ENCODE measurements around the gene GEMIN7. TPM values are rescaled to one million over a fixed set of nuclear protein-coding genes. Genes with fewer than 3 reads are reported as not detected.

The GEMIN7 gene
- total RNA-seq, 3 donors from 2014 or later (not counting 1 experiment from before 2014, with no cell fraction given): 27.7 to 28.7 (median 27.9) TPM

DNA sequence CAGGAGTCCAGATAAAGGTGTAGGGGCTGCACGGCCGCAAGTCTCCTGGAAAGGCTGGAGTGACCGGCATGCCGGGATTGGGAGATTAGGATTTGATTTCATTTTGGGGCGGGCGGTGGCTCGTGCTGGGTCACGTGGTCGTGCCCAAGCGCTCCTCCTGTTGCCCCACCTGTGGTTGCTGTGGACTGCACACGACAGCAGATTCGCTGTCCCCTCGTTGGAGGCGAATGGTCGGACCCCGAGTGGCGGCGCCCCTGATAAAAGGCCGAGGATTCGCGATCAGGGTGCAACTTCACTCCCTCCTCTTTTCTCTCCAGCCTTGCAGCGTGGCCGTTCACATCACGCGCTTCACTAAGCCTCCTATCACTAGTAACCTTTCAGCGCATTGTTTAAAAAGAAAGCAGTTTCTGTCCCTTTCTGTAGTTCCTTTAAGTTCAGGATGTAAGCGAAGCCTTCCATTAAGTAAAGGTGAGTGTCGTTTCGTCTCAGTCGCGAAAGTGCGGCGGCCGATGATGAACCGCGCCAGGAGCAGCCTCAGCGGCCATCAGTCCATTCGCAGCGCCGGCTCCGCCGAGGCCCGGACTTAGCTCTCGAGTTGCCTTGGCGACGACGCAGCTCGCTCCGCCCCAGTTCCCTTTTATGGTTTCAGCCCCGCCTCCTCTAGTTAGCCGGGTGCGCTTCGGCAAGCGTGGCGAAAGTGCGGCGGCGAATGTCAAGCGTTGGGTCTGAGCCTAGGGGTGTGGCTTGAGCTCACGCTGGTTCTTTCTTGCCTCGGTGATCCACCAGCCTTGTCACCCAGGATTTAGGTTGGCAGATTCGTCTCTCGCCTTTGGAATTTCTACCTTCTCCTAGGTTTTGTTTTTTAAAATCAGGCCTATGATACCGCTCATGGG, 12.2 kb downstream of the GEMIN7 start:
- Mint-ChIP-seq H3K36me3 (no peaks in the 10 kb centered on the region), H3K4me1 (peaks cover 71 to 73% of the 10 kb centered on the region in 2 donors), H3K27me3 (ENCODE audit: low read depth in 2 of 2) (no peaks in the 10 kb centered on the region), H3K4me3 (peak overlapping the region; percentile 99), H3K27ac (peak overlapping the region; percentile 97 to 99), H3K9me3 (no peaks in the 10 kb centered on the region)
- peak; percentile 74 to 87 (median 75) for ATAC-seq
- DNase-seq: peak; percentile 97
- TF ChIP-seq, protein P1, sequence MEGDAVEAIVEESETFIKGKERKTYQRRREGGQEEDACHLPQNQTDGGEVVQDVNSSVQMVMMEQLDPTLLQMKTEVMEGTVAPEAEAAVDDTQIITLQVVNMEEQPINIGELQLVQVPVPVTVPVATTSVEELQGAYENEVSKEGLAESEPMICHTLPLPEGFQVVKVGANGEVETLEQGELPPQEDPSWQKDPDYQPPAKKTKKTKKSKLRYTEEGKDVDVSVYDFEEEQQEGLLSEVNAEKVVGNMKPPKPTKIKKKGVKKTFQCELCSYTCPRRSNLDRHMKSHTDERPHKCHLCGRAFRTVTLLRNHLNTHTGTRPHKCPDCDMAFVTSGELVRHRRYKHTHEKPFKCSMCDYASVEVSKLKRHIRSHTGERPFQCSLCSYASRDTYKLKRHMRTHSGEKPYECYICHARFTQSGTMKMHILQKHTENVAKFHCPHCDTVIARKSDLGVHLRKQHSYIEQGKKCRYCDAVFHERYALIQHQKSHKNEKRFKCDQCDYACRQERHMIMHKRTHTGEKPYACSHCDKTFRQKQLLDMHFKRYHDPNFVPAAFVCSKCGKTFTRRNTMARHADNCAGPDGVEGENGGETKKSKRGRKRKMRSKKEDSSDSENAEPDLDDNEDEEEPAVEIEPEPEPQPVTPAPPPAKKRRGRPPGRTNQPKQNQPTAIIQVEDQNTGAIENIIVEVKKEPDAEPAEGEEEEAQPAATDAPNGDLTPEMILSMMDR (IDR thresholded peaks at IDR 0.05): no peak
- H3K27me3 ChIP-seq (ENCODE audit: control insufficient read depth, insufficient read depth, low read length): no peaks in the 10 kb centered on the region
- H3K27ac ChIP-seq (ENCODE audit: low read length): peak overlapping the region; percentile 95
- WGBS (ENCODE audit: insufficient coverage): 54% methylated on average over 63 of the region's 64 CpGs
- H3K9me3 ChIP-seq (ENCODE audit: control insufficient read depth, insufficient read depth, low read length): no peaks in the 10 kb centered on the region
- peak overlapping the region; percentile 93 for H3K4me3 ChIP-seq (ENCODE audit: low read length)
- peaks cover 9% of the 10 kb centered on the region for H3K36me3 ChIP-seq (ENCODE audit: control insufficient read depth, insufficient read depth, low read length)
- intact Hi-C loops (cut with micrococcal nuclease): no loop called here
- H3K4me1 ChIP-seq (ENCODE audit: control insufficient read depth, insufficient read depth, low read length): peaks cover 87% of the 10 kb centered on the region

DNA sequence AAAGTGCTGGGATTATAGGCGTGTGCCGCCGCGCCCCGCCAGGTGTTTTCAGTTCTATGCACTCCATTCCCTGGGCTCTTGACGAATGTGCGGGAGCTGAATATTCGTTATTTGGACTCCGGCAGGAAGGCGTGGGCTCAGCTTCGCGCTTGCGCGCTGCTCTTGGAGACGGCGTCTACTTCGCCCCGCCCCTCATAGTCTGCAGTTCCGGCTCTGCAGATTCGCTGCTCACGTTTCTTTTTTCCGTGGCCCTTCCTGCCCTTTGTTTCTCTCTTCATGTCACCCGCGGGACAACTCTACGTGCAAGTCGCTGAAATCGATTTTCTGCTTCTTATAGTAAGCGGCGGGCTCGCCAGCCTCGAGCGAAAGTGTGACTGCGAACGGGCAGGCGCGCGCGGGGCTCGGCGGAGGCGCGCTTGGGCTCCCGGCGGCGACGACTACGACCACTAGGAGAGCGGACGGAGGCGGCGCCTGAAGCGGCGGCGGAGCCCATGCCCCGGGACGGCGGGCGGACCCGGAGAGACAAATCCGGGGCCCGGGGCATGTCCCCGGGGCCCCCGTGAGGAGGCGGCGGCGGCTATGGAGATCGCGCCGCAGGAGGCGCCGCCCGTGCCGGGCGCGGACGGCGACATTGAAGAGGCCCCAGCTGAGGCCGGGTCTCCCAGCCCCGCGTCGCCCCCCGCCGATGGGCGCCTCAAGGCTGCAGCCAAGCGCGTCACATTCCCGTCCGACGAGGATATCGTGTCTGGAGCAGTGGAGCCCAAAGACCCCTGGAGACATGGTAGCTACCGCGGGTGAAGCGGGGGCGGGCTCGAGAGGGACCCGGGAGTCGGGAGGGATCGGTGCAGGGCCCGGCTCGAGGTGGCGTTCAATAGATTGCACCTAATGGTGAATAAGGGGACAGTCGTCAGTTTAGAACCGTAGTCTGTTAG, 14.0 kb downstream of the GEMIN7 start, which contains the start of gene PPP1R37:
Gene PPP1R37, plus strand, starts transcription at position 433 of the 932 bp plus-strand sequence. Its CDS starts 147 bp downstream, at position 580.
- no peaks in the 10 kb centered on the region for H3K9me3 Mint-ChIP-seq
- Histone ChIP-seq H3K4me3 (ENCODE audit: low read length) (peak within 1 kb of the TSS; percentile 93), H3K27ac (ENCODE audit: low read length) (peak within 1 kb of the TSS; percentile 95), H3K27me3 (ENCODE audit: control insufficient read depth, insufficient read depth, low read length) (no peaks in the 10 kb centered on the region), H3K4me1 (ENCODE audit: control insufficient read depth, insufficient read depth, low read length) (peaks cover 83% of the 10 kb centered on the region), H3K36me3 (ENCODE audit: control insufficient read depth, insufficient read depth, low read length) (peaks cover 9% of the 10 kb centered on the region), H3K9me3 (ENCODE audit: control insufficient read depth, insufficient read depth, low read length) (no peaks in the 10 kb centered on the region)
- intact Hi-C loops (cut with micrococcal nuclease): loop anchor here (1.0 to 2.0 kb wide), 2 partner anchors 17 to 86 kb away; partner anchors contain the start of genes BLOC1S3, TRAPPC6A and ZNF296
- no peaks in the 10 kb centered on the region for H3K27me3 Mint-ChIP-seq (ENCODE audit: low read depth in 2 of 2)
- DNase-seq (peak; percentile 86 to 98), ATAC-seq (peak; percentile 63 to 83 (median 71))
- under 1% methylated on average over 103 of the region's 103 CpGs for WGBS (ENCODE audit: insufficient coverage)
- TF ChIP-seq, protein P1 (IDR thresholded peaks at IDR 0.05): peak; percentile 11
- H3K4me3 Mint-ChIP-seq: peak within 1 kb of the TSS; percentile 99
- no peaks in the 10 kb centered on the region for H3K36me3 Mint-ChIP-seq
- H3K27ac Mint-ChIP-seq: peak within 1 kb of the TSS; percentile 97 to 99
- H3K4me1 Mint-ChIP-seq: peaks cover 71 to 73% of the 10 kb centered on the region in 2 donors

DNA sequence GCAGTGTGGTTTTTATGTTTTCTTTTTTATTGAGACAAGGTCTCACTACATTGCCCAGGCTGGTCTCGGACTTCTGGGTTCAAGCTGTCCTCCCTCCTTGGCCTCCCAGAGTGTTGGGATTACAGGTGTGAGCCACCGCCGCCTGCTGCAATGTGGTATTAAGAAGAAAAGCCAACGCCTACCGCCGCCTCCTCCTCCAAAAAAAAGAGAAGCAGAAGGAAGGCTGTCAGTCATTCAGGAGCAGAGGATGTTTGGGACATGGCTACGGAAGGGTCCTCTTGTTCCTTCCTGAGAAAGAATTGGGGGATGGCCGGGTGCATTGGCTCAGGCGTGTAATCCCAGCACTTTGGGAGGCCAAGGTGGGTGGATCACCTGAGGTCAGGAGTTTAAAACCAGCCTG, 15.1 kb downstream of the GEMIN7 start:
- H3K9me3 ChIP-seq (ENCODE audit: control insufficient read depth, insufficient read depth, low read length): no peaks in the 10 kb centered on the region
- TF ChIP-seq, protein P1 (IDR thresholded peaks at IDR 0.05): no peak
- intact Hi-C loops (cut with micrococcal nuclease): no loop called here
- ATAC-seq: no peak
- Mint-ChIP-seq H3K4me3 (peak overlapping the region; percentile 99), H3K36me3 (no peaks in the 10 kb centered on the region), H3K27ac (peak overlapping the region; percentile 97 to 99), H3K4me1 (peaks cover 74 to 75% of the 10 kb centered on the region in 2 donors), H3K27me3 (ENCODE audit: low read depth in 2 of 2) (no peaks in the 10 kb centered on the region), H3K9me3 (no peaks in the 10 kb centered on the region)
- H3K36me3 ChIP-seq (ENCODE audit: control insufficient read depth, insufficient read depth, low read length): peaks cover 9% of the 10 kb centered on the region
- WGBS (ENCODE audit: insufficient coverage): 84% methylated on average over 9 of the region's 9 CpGs
- H3K4me1 ChIP-seq (ENCODE audit: control insufficient read depth, insufficient read depth, low read length): peaks cover 75% of the 10 kb centered on the region
- peak overlapping the region; percentile 93 for H3K4me3 ChIP-seq (ENCODE audit: low read length)
- H3K27ac ChIP-seq (ENCODE audit: low read length): no peak overlapping the region
- no peaks in the 10 kb centered on the region for H3K27me3 ChIP-seq (ENCODE audit: control insufficient read depth, insufficient read depth, low read length)
- no peak for DNase-seq

Data from natural killer cell (primary cell).